PC-3 (cell line): ENCODE data around the gene SPRED2. TPM values are rescaled to one million over a fixed set of nuclear protein-coding genes. Genes with fewer than 3 reads are reported as not detected.

ENCODE experiments used
- ATAC-seq: fragments of 200-7000 bp; cut with Tn5 transposase; 2 replicates; pipeline ENCODE4 v1.9.1; 2020; ENCODE audit warnings: mild to moderate bottlenecking, moderate library complexity
- BruUV-seq: library from RNA; stranded (reverse); fragments of 400-500 nt; replicated peaks from 2 replicates; lab custom pipeline; 2021; lab: Mats Ljungman, UMichigan
- CTCF ChIA-PET: fragments of 300-600 bp; sonication (Branson Sonifier 250); formaldehyde crosslinking; loops from one replicate; lab custom pipeline; 2022; ENCODE audit warnings: antibody characterized with exemption; lab: Charles Lee
- POLR2A ChIA-PET: fragments of 300-600 bp; sonication (Branson Sonifier 250); formaldehyde crosslinking; loops from one replicate; lab custom pipeline; 2022; ENCODE audit warnings: antibody characterized with exemption; ENCODE audit not compliant: unreplicated experiment; lab: Charles Lee
- DNase-seq: peaks from one replicate; pipeline ENCODE4 v3.0.0-alpha.2; 2015
- H2AFZ ChIP-seq: fragments of 300-600 bp; sonication (generic); 2 replicates; pipeline ENCODE4 v1.6.0; 2016; ENCODE audit warnings: antibody characterized with exemption, low read length
- H3F3A ChIP-seq: fragments of 300-600 bp; sonication (generic); one replicate; pipeline ENCODE4 v1.6.0; 2017; ENCODE audit warnings: antibody characterized with exemption, low read length, control low read depth, mild to moderate bottlenecking; ENCODE audit not compliant: unreplicated experiment
- H3K27ac ChIP-seq: fragments of 300-600 bp; sonication (generic); 2 replicates; pipeline ENCODE4 v1.5.1; 2016; ENCODE audit warnings: mild to moderate bottlenecking, low read length
- H3K27me3 ChIP-seq: fragments of 300-600 bp; sonication (generic); 2 replicates; pipeline ENCODE4 v1.6.1; 2016; ENCODE audit warnings: low read length, mixed read lengths
- H3K36me3 ChIP-seq: fragments of 300-600 bp; sonication (generic); 2 replicates; pipeline ENCODE4 v1.6.1; 2016; ENCODE audit warnings: low read depth, mixed run types, low read length, mixed read lengths
- H3K4me1 ChIP-seq: fragments of 300-600 bp; sonication (generic); 2 replicates; pipeline ENCODE4 v1.5.1; 2016; ENCODE audit warnings: low read length; ENCODE audit not compliant: insufficient read depth
- H3K4me2 ChIP-seq: fragments of 300-600 bp; sonication (generic); 2 replicates; pipeline ENCODE4 v1.6.0; 2016; ENCODE audit warnings: low read length
- H3K4me3 ChIP-seq: fragments of 300-600 bp; sonication (generic); 2 replicates; pipeline ENCODE4 v1.5.1; 2016; ENCODE audit warnings: mild to moderate bottlenecking, low read length, mixed read lengths
- H3K79me2 ChIP-seq: fragments of 300-600 bp; sonication (generic); 2 replicates; pipeline ENCODE4 v1.6.1; 2017; ENCODE audit warnings: low read length, mixed read lengths
- H3K9ac ChIP-seq: fragments of 300-600 bp; sonication (generic); 2 replicates; pipeline ENCODE4 v1.6.0; 2016; ENCODE audit warnings: mild to moderate bottlenecking, low read length
- H3K9me2 ChIP-seq: fragments of 300-600 bp; sonication (generic); replicated peaks from 2 replicates; pipeline ENCODE4 v1.6.1; 2016; ENCODE audit warnings: mixed run types, low read length, mixed read lengths
- H3K9me3 ChIP-seq: fragments of 300-600 bp; sonication (generic); 2 replicates; pipeline ENCODE4 v1.6.1; 2016; ENCODE audit warnings: low read length, mixed read lengths
- H4K20me1 ChIP-seq: fragments of 300-600 bp; sonication (generic); 2 replicates; pipeline ENCODE4 v1.6.1; 2016; ENCODE audit warnings: low read length, mixed read lengths
- EZH2 ChIP-seq: fragments of 300-600 bp; sonication (generic); IDR thresholded peaks from one replicate; pipeline ENCODE4 v1.6.1; 2017; ENCODE audit warnings: antibody characterized with exemption, mild to moderate bottlenecking, low read length; ENCODE audit not compliant: unreplicated experiment
- EZH2phosphoT487 ChIP-seq: fragments of 300-600 bp; sonication (generic); IDR thresholded peaks from 2 replicates; pipeline ENCODE4 v1.6.1; 2018; ENCODE audit warnings: mild to moderate bottlenecking, antibody characterized with exemption, low read length, borderline replicate concordance
- intact Hi-C: fragments of 100-400 bp; cut with micrococcal nuclease; formaldehyde crosslinking; loops from 2 replicates; pipeline ENCODE4 v1.9.0; 2023
- total RNA-seq: library from RNA; depleted of rRNA; stranded (reverse); fragments of >200 nt; gene quantifications from 2 replicates; pipeline ENCODE4 v1.2.3, GENCODE V29; 2014
- TF ChIP-seq, protein P1 (sequence below): fragments of 300-600 bp; sonication (generic); conservative IDR thresholded peaks from 2 replicates; pipeline ENCODE4 v1.5.1; 2017; ENCODE audit warnings: antibody characterized with exemption, low read depth, mild to moderate bottlenecking, low read length

SPRED2 gene
- total RNA-seq, 1 experiment from 2014 or later, result 16.2 TPM

DNA sequence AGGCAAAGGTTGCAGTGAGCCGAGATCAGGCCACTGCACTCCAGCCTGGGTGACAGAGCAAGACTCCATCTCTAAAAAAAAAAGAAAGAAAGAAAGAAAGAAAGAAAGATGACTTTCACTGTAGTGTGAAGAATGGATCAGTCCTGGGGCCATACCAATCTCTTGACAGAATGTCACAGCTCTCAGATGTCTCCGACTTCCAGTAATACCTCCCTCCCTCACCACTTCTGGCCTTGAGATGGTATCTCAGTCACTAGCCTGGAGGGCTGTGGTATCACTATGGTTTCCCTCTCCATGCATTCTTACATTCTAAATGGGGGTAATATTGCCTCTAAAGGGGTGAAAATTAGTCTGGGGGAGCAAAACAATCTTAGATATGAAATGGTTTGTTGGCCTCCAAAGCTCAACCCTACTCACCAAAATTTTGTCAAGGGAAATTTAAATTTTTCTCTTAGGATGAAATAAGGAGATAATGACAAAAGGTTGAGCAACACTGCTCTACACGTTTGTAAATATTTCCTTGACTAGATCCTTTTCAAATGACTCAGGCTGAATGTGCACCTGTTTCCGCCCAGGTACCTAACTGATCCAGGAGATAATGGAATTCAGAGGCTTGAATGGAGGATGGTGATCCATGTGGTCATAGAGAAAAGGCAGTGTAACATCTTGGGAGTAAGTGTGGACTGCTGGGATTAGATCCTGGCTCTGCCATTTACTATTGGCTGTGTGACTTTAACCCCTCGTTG, 19.9 kb upstream of the SPRED2 start:
- Histone ChIP-seq H3K79me2 (no peaks in the 10 kb centered on the region), H3K9me2 (no peaks in the 10 kb centered on the region), H3K4me1 (peaks cover 46% of the 10 kb centered on the region), H3K27me3 (no peaks in the 10 kb centered on the region), H2AFZ (no peak overlapping the region), H3K4me2 (peak overlapping the region; percentile 5), H3K9ac (no peak overlapping the region), H3K36me3 (no peaks in the 10 kb centered on the region), H3K27ac (peak overlapping the region; percentile 50), H3K9me3 (no peaks in the 10 kb centered on the region), H3K4me3 (no peak overlapping the region), H4K20me1 (no peaks in the 10 kb centered on the region), H3F3A (peaks cover 6% of the 10 kb centered on the region)
- CTCF ChIA-PET, result no interaction called here
- BruUV-seq, result no TSS peak
- POLR2A ChIA-PET, result no interaction called here
- ATAC-seq (peak; percentile 54), DNase-seq (peak; percentile 89)
- intact Hi-C loops, result no loop called here
- TF ChIP-seq EZH2phosphoT487 (no peak), EZH2 (no peak)
- TF ChIP-seq, protein P1, sequence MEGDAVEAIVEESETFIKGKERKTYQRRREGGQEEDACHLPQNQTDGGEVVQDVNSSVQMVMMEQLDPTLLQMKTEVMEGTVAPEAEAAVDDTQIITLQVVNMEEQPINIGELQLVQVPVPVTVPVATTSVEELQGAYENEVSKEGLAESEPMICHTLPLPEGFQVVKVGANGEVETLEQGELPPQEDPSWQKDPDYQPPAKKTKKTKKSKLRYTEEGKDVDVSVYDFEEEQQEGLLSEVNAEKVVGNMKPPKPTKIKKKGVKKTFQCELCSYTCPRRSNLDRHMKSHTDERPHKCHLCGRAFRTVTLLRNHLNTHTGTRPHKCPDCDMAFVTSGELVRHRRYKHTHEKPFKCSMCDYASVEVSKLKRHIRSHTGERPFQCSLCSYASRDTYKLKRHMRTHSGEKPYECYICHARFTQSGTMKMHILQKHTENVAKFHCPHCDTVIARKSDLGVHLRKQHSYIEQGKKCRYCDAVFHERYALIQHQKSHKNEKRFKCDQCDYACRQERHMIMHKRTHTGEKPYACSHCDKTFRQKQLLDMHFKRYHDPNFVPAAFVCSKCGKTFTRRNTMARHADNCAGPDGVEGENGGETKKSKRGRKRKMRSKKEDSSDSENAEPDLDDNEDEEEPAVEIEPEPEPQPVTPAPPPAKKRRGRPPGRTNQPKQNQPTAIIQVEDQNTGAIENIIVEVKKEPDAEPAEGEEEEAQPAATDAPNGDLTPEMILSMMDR, result no peak

GRCh38 chr2:65450810-65451209, 18.4 kb upstream of the SPRED2 start:
- TF ChIP-seq EZH2, result no peak
- no peak for TF ChIP-seq EZH2phosphoT487
- TF ChIP-seq, protein P1, result no peak
- intact Hi-C loops, result no loop called here
- Histone ChIP-seq H3K4me3 (no peak overlapping the region), H3K4me2 (no peak overlapping the region), H3K36me3 (no peaks in the 10 kb centered on the region), H3K9me3 (no peaks in the 10 kb centered on the region), H2AFZ (no peak overlapping the region), H3K79me2 (no peaks in the 10 kb centered on the region), H3K27me3 (no peaks in the 10 kb centered on the region), H3K9ac (no peak overlapping the region), H3K4me1 (peaks cover 36% of the 10 kb centered on the region), H3F3A (peaks cover 6% of the 10 kb centered on the region), H3K27ac (no peak overlapping the region), H4K20me1 (no peaks in the 10 kb centered on the region), H3K9me2 (no peaks in the 10 kb centered on the region)
- DNase-seq, result no peak
- BruUV-seq, result no TSS peak
- POLR2A ChIA-PET, result interaction anchor here (0.6 kb wide), 1 partner anchor 223 kb away, joined by 3 read pairs; the partner anchor contains the start of gene ACTR2
- ATAC-seq, result no peak
- CTCF ChIA-PET, result interaction anchor here (0.7 kb wide), 1 partner anchor 25 kb away, joined by 4 read pairs; no protein-coding TSS in a partner anchor

GRCh38 chr2:65450393-65450792, 18.0 kb upstream of the SPRED2 start:
- peaks cover 6% of the 10 kb centered on the region for H3F3A ChIP-seq
- H3K9me3 ChIP-seq, result no peaks in the 10 kb centered on the region
- no peak overlapping the region for H3K9ac ChIP-seq
- POLR2A ChIA-PET, result no interaction called here
- no peaks in the 10 kb centered on the region for H3K79me2 ChIP-seq
- H2AFZ ChIP-seq, result no peak overlapping the region
- CTCF ChIA-PET, result interaction anchor here (0.7 kb wide), 1 partner anchor 26 kb away, joined by 4 read pairs; no protein-coding TSS in a partner anchor
- no peak overlapping the region for H3K27ac ChIP-seq
- H3K27me3 ChIP-seq, result no peaks in the 10 kb centered on the region
- TF ChIP-seq EZH2 (no peak), EZH2phosphoT487 (no peak)
- TF ChIP-seq, protein P1, result no peak
- no peak overlapping the region for H3K4me3 ChIP-seq
- H3K4me1 ChIP-seq, result peaks cover 31% of the 10 kb centered on the region
- intact Hi-C loops, result no loop called here
- no peaks in the 10 kb centered on the region for H4K20me1 ChIP-seq
- DNase-seq (no peak), ATAC-seq (no peak)
- H3K36me3 ChIP-seq, result no peaks in the 10 kb centered on the region
- BruUV-seq, result no TSS peak
- no peak overlapping the region for H3K4me2 ChIP-seq
- H3K9me2 ChIP-seq, result no peaks in the 10 kb centered on the region
